Liver (tissue), 9 donors: ENCODE measurements around the gene HEMGN. TPM values are rescaled to one million over a fixed set of nuclear protein-coding genes. Genes with fewer than 3 reads are reported as not detected.

ENCODE experiments used
- DNase-seq: peaks from one replicate; pipeline ENCODE4 v3.0.0-alpha.2; 2017; ENCODE audit warnings: low spot score
- H3K27ac ChIP-seq, 2 donors: one replicate each; pipeline ENCODE4 v1.7.0; 2013; ENCODE audit warnings: inconsistent platforms in 2 of 2, low read length in 2 of 2, control low read depth in 1 of 2, low read depth in 1 of 2, mild to moderate bottlenecking in 1 of 2
- H3K27me3 ChIP-seq, 4 donors: one replicate each; pipeline versions ENCODE4 v1.6.1 to v1.7.0; 2013; ENCODE audit warnings: low read length in 3 of 4, inconsistent platforms in 1 of 4, mild to moderate bottlenecking in 1 of 4, moderate library complexity in 1 of 4; ENCODE audit not compliant: control insufficient read depth in 4 of 4, insufficient read depth in 4 of 4
- H3K36me3 ChIP-seq, 4 donors: one replicate each; pipeline versions ENCODE4 v1.6.1 to v1.7.0; 2013; ENCODE audit warnings: low read length in 3 of 4, mild to moderate bottlenecking in 3 of 4, low read depth in 1 of 4, moderate library complexity in 1 of 4; ENCODE audit not compliant: control insufficient read depth in 4 of 4, insufficient read depth in 3 of 4
- H3K4me1 ChIP-seq, 4 donors: one replicate each; pipeline versions ENCODE4 v1.6.1 to v1.7.0; 2013; ENCODE audit warnings: low read length in 3 of 4, mild to moderate bottlenecking in 3 of 4, moderate library complexity in 1 of 4; ENCODE audit not compliant: control insufficient read depth in 4 of 4, insufficient read depth in 4 of 4
- H3K4me3 ChIP-seq, 3 donors: one replicate each; pipeline versions ENCODE4 v1.6.1 to v1.7.0; 2013; ENCODE audit warnings: low read length in 3 of 3, control low read depth in 1 of 3, low read depth in 1 of 3, mild to moderate bottlenecking in 1 of 3
- H3K9ac ChIP-seq, 2 donors: one replicate each; pipeline ENCODE4 v1.7.0; 2013; ENCODE audit warnings: low read length in 2 of 2, mild to moderate bottlenecking in 2 of 2, moderate library complexity in 2 of 2, control low read depth in 1 of 2, low read depth in 1 of 2
- H3K9me3 ChIP-seq, 4 donors: one replicate each; pipeline versions ENCODE4 v1.6.1 to v1.7.0; 2013; ENCODE audit warnings: low read length in 3 of 4; ENCODE audit not compliant: control insufficient read depth in 4 of 4
- EGR1 ChIP-seq, 2 donors: IDR thresholded peaks; 2 replicates each; pipeline ENCODE4 v1.6.1; 2016 to 2018; ENCODE audit warnings: antibody characterized with exemption in 2 of 2, low read depth in 2 of 2
- FOXA1 ChIP-seq: IDR thresholded peaks from 2 replicates; pipeline ENCODE4 v1.6.1; 2016; ENCODE audit warnings: antibody characterized with exemption
- FOXA2 ChIP-seq: IDR thresholded peaks from 2 replicates; pipeline ENCODE4 v1.6.1; 2016; ENCODE audit warnings: antibody characterized with exemption
- GABPA ChIP-seq, 2 donors: IDR thresholded peaks in 1 of 2; conservative IDR thresholded peaks in 1 of 2; 2 replicates each; pipeline ENCODE4 v1.6.1; 2016; ENCODE audit warnings: antibody characterized with exemption in 2 of 2, mild to moderate bottlenecking in 1 of 2, moderate library complexity in 1 of 2
- HNF4A ChIP-seq, 2 donors: conservative IDR thresholded peaks; 2 replicates each; pipeline ENCODE4 v1.6.1; 2016; ENCODE audit warnings: antibody characterized with exemption in 2 of 2, mild to moderate bottlenecking in 2 of 2
- HNF4G ChIP-seq: IDR thresholded peaks from 2 replicates; pipeline ENCODE4 v1.6.1; 2016; ENCODE audit warnings: antibody characterized with exemption
- NR2F2 ChIP-seq: IDR thresholded peaks from 2 replicates; pipeline ENCODE4 v1.6.1; 2016; ENCODE audit warnings: antibody characterized with exemption
- RAD21 ChIP-seq, 2 donors: IDR thresholded peaks; 2 replicates each; pipeline ENCODE4 v1.6.1; 2016; ENCODE audit warnings: antibody characterized with exemption in 2 of 2, mild to moderate bottlenecking in 2 of 2
- RXRA ChIP-seq, 2 donors: IDR thresholded peaks; 2 replicates each; pipeline ENCODE4 v1.6.1; 2017 to 2018; ENCODE audit warnings: antibody characterized with exemption in 2 of 2, mild to moderate bottlenecking in 1 of 2
- SP1 ChIP-seq: IDR thresholded peaks from 2 replicates; pipeline ENCODE4 v1.6.1; 2018; ENCODE audit warnings: antibody characterized with exemption, mild to moderate bottlenecking
- TAF1 ChIP-seq: conservative IDR thresholded peaks from 2 replicates; pipeline ENCODE4 v1.6.1; 2016; ENCODE audit warnings: antibody characterized with exemption, mild to moderate bottlenecking
- YY1 ChIP-seq: IDR thresholded peaks from 2 replicates; pipeline ENCODE4 v1.6.1; 2016; ENCODE audit warnings: antibody characterized with exemption, mild to moderate bottlenecking
- WGBS: extraction: QIAGEN DNeasy Blood & Tissue Kit; methylation state at CpG from one replicate; pipeline ENCODE4 v1.1.7; 2013; 5-methylcytosine and 5-hydroxymethylcytosine counted together
- polyA plus RNA-seq, 2 donors: library from polyadenylated mRNA; stranded (reverse) in 1 of 2; unstranded in 1 of 2; fragments of 200-250 nt in 1 of 2; fragments of >200 nt in 1 of 2; fragmentation: Nextera tagmentation in 1 of 2; extraction: Ambion mirVana in 1 of 2; gene quantifications; one replicate each; pipeline versions ENCODE4 v1.2.1 to v1.2.3, GENCODE V29; 2013 to 2015
- total RNA-seq, 2 donors: library from RNA; depleted of rRNA; stranded (reverse); fragments of >200 nt; gene quantifications; one replicate each; pipeline ENCODE4 v1.2.3, GENCODE V29; 2014
- TF ChIP-seq, protein P1 (sequence below): fragments of 150-350 bp; IDR thresholded peaks from 2 replicates; pipeline ENCODE4 v1.5.1; 2017; ENCODE audit warnings: improper control_type of control experiment, low read depth, low read length; ENCODE audit not compliant: missing input control
- TF ChIP-seq, protein P2 (sequence below): IDR thresholded peaks from 2 replicates; pipeline ENCODE4 v1.6.1; 2016; ENCODE audit warnings: antibody characterized with exemption
- TF ChIP-seq, protein P3 (sequence below): IDR thresholded peaks from 2 replicates; pipeline ENCODE4 v1.6.1; 2016; ENCODE audit warnings: antibody characterized with exemption, mild to moderate bottlenecking
- TF ChIP-seq, protein P4 (sequence below): IDR thresholded peaks from 2 replicates; pipeline ENCODE4 v1.6.1; 2016; ENCODE audit warnings: antibody characterized with exemption
- TF ChIP-seq, protein P5 (sequence below): IDR thresholded peaks from 2 replicates; pipeline ENCODE4 v1.6.1; 2016; ENCODE audit warnings: antibody characterized with exemption
- donor health status: healthy.
- donor health status: healthy.
- donor health status: healthy.
- donor health status: healthy.
- donor health status: healthy.

The HEMGN gene
- total and polyA plus RNA-seq, 4 donors: 0.06 to 218 (median 0.08) TPM; not detected in 1

DNA sequence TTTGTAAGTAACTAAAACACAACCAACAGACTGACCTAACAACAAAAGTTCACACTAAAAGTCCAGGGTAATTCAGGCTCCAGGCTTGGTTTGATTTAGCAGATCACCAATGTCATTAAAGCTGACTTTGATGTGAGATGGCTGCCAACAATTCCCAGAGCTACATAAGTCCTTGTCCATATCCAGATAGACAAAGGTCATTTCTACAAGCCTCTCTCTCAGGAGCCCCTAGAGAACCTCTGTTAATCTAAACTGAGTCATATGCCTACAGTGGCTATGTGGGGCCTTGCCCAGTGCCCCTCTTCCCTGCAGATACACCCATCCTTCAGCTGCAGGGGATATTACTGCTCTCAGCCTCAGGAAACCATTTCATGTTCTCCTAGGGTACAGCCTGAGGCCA is 26.9 kb upstream of the HEMGN start:
- no peak for TF ChIP-seq RAD21 (IDR thresholded peaks at IDR 0.05)
- TF ChIP-seq, protein P1, sequence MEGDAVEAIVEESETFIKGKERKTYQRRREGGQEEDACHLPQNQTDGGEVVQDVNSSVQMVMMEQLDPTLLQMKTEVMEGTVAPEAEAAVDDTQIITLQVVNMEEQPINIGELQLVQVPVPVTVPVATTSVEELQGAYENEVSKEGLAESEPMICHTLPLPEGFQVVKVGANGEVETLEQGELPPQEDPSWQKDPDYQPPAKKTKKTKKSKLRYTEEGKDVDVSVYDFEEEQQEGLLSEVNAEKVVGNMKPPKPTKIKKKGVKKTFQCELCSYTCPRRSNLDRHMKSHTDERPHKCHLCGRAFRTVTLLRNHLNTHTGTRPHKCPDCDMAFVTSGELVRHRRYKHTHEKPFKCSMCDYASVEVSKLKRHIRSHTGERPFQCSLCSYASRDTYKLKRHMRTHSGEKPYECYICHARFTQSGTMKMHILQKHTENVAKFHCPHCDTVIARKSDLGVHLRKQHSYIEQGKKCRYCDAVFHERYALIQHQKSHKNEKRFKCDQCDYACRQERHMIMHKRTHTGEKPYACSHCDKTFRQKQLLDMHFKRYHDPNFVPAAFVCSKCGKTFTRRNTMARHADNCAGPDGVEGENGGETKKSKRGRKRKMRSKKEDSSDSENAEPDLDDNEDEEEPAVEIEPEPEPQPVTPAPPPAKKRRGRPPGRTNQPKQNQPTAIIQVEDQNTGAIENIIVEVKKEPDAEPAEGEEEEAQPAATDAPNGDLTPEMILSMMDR: no peak
- TF ChIP-seq, protein P2, sequence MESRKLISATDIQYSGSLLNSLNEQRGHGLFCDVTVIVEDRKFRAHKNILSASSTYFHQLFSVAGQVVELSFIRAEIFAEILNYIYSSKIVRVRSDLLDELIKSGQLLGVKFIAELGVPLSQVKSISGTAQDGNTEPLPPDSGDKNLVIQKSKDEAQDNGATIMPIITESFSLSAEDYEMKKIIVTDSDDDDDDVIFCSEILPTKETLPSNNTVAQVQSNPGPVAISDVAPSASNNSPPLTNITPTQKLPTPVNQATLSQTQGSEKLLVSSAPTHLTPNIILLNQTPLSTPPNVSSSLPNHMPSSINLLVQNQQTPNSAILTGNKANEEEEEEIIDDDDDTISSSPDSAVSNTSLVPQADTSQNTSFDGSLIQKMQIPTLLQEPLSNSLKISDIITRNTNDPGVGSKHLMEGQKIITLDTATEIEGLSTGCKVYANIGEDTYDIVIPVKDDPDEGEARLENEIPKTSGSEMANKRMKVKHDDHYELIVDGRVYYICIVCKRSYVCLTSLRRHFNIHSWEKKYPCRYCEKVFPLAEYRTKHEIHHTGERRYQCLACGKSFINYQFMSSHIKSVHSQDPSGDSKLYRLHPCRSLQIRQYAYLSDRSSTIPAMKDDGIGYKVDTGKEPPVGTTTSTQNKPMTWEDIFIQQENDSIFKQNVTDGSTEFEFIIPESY: no peak
- TF ChIP-seq GABPA (IDR thresholded peaks at IDR 0.05 in 1 of 2, conservative IDR thresholded peaks at IDR 0.05 in 1 of 2): no peak
- no peak for TF ChIP-seq FOXA2
- TF ChIP-seq, protein P3, sequence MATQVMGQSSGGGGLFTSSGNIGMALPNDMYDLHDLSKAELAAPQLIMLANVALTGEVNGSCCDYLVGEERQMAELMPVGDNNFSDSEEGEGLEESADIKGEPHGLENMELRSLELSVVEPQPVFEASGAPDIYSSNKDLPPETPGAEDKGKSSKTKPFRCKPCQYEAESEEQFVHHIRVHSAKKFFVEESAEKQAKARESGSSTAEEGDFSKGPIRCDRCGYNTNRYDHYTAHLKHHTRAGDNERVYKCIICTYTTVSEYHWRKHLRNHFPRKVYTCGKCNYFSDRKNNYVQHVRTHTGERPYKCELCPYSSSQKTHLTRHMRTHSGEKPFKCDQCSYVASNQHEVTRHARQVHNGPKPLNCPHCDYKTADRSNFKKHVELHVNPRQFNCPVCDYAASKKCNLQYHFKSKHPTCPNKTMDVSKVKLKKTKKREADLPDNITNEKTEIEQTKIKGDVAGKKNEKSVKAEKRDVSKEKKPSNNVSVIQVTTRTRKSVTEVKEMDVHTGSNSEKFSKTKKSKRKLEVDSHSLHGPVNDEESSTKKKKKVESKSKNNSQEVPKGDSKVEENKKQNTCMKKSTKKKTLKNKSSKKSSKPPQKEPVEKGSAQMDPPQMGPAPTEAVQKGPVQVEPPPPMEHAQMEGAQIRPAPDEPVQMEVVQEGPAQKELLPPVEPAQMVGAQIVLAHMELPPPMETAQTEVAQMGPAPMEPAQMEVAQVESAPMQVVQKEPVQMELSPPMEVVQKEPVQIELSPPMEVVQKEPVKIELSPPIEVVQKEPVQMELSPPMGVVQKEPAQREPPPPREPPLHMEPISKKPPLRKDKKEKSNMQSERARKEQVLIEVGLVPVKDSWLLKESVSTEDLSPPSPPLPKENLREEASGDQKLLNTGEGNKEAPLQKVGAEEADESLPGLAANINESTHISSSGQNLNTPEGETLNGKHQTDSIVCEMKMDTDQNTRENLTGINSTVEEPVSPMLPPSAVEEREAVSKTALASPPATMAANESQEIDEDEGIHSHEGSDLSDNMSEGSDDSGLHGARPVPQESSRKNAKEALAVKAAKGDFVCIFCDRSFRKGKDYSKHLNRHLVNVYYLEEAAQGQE: no peak
- TF ChIP-seq SP1: no peak
- no peak for TF ChIP-seq HNF4A (conservative IDR thresholded peaks at IDR 0.05)
- TF ChIP-seq, protein P4, sequence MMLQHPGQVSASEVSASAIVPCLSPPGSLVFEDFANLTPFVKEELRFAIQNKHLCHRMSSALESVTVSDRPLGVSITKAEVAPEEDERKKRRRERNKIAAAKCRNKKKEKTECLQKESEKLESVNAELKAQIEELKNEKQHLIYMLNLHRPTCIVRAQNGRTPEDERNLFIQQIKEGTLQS: no peak
- no peak for TF ChIP-seq FOXA1
- TF ChIP-seq EGR1 (IDR thresholded peaks at IDR 0.05; ENCODE audit: low read depth in 2 of 2): no peak
- TF ChIP-seq YY1: no peak
- no peak for TF ChIP-seq HNF4G
- no peak for TF ChIP-seq RXRA (IDR thresholded peaks at IDR 0.05)
- TF ChIP-seq, protein P5, sequence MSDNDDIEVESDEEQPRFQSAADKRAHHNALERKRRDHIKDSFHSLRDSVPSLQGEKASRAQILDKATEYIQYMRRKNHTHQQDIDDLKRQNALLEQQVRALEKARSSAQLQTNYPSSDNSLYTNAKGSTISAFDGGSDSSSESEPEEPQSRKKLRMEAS: no peak
- TF ChIP-seq NR2F2: no peak
- Histone ChIP-seq H3K27ac (no peak overlapping the region), H3K4me3 (no peak overlapping the region), H3K9ac (no peak overlapping the region), H3K9me3 (no peaks in the 10 kb centered on the region), H3K4me1 (no peaks in the 10 kb centered on the region), H3K36me3 (no peaks in the 10 kb centered on the region), H3K27me3 (no peaks in the 10 kb centered on the region)
- no peak for DNase-seq

DNA sequence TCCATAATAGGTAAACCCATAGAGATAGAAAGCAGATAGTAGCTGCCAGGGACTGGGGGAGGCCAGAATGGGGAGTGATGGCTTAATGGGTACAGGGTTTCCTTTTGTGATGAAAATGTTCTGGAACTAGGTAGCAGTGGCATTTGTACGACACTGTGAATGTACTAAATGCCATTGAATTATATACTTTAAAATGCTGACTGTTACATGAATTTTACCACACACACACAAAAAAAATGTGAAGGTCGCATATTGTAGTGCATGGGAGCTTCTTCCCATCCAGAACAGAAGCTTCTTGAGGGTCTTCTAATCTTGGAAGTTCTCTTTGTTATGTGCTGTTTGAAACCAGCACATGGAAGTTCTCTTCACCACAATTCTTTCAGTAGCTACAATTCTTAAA is 25.3 kb upstream of the HEMGN start:
- Histone ChIP-seq H3K27me3 (no peaks in the 10 kb centered on the region), H3K27ac (no peak overlapping the region), H3K4me3 (no peak overlapping the region), H3K4me1 (no peaks in the 10 kb centered on the region), H3K9me3 (no peaks in the 10 kb centered on the region), H3K36me3 (no peaks in the 10 kb centered on the region), H3K9ac (no peak overlapping the region)
- WGBS: 89% methylated on average over 2 of the region's 2 CpGs
- no peak for TF ChIP-seq TAF1
- DNase-seq: no peak
